Cerebellar nuclear complex (tissue), 1 donor: ENCODE data around the gene PCGF1.

Experiments
- DNase-seq, 2 experiments: peaks; one replicate each; lab custom pipeline; 2025; lab: John Stamatoyannopoulos, UW

Gene PCGF1

GRCh38 chr2:74507145-74507925 lies at the start of gene PCGF1:
TSS of gene PCGF1 (minus strand) at chr2:74507695. CDS start at chr2:74507668, 27 bp downstream.
- DNase-seq: peak; percentile 82 to 95

- no peak for DNase-seq
Measured at GRCh38 chr2:74556831-74557370, 49.4 kb upstream of the PCGF1 start.

- DNase-seq: no peak
Measured at GRCh38 chr2:74556159-74556558, 48.7 kb upstream of the PCGF1 start.

GRCh38 chr2:74555610-74556103 lies 48.2 kb upstream of the PCGF1 start:
- no peak for DNase-seq

GRCh38 chr2:74554820-74555531 lies 47.5 kb upstream of the PCGF1 start:
- DNase-seq: no peak

GRCh38 chr2:74553892-74554819 lies 46.7 kb upstream of the PCGF1 start, which contains the start of the genes DOK1 and LOXL3:
TSS of gene DOK1 (plus strand) at chr2:74554720. CDS start at chr2:74554755, 35 bp downstream.
TSS of gene LOXL3 (minus strand) at chr2:74553942. CDS start at chr2:74552634, 1,308 bp downstream.
- no peak for DNase-seq

- no peak for DNase-seq
Measured at GRCh38 chr2:74552914-74553811, 45.7 kb upstream of the PCGF1 start.

GRCh38 chr2:74551942-74552913 lies 44.7 kb upstream of the PCGF1 start:
- DNase-seq: no peak

- no peak for DNase-seq
Measured at GRCh38 chr2:74551530-74551929, 44.0 kb upstream of the PCGF1 start.

- DNase-seq: no peak
Measured at GRCh38 chr2:74550231-74550630, 42.7 kb upstream of the PCGF1 start.

GRCh38 chr2:74548900-74549826 lies 41.7 kb upstream of the PCGF1 start:
- DNase-seq: no peak

- no peak for DNase-seq
Measured at GRCh38 chr2:74548285-74548899, 40.9 kb upstream of the PCGF1 start.

- no peak for DNase-seq
Measured at GRCh38 chr2:74546004-74546403, 38.5 kb upstream of the PCGF1 start.

- no peak for DNase-seq
Measured at GRCh38 chr2:74544634-74545033, 37.1 kb upstream of the PCGF1 start.

GRCh38 chr2:74542978-74543377 lies 35.5 kb upstream of the PCGF1 start:
- no peak for DNase-seq

- DNase-seq: no peak
Measured at GRCh38 chr2:74540291-74540690, 32.8 kb upstream of the PCGF1 start.

GRCh38 chr2:74538881-74539339 lies 31.4 kb upstream of the PCGF1 start:
- no peak for DNase-seq

GRCh38 chr2:74537140-74537539 lies 29.6 kb upstream of the PCGF1 start:
- DNase-seq: no peak
